Kidney capillary endothelial cell (primary cell): ENCODE measurements around the gene C16orf74.

Experiments used
- DNase-seq: peaks from one replicate; pipeline ENCODE4 v3.0.0-alpha.2; 2018; ENCODE audit warnings: low spot score

Gene C16orf74

GRCh38 chr16:85673529-85674417 lies 77.1 kb downstream of the C16orf74 start:
- no peak for DNase-seq

- no peak for DNase-seq
Observed at GRCh38 chr16:85670840-85671239, 80.1 kb downstream of the C16orf74 start.

- no peak for DNase-seq
Observed at GRCh38 chr16:85668676-85669424, 82.0 kb downstream of the C16orf74 start.

GRCh38 chr16:85667841-85668413 lies 83.0 kb downstream of the C16orf74 start:
- no peak for DNase-seq

- DNase-seq = no peak
Observed at GRCh38 chr16:85667261-85667660, 83.6 kb downstream of the C16orf74 start.

- DNase-seq = no peak
Observed at GRCh38 chr16:85665929-85666328, 85.0 kb downstream of the C16orf74 start.

- no peak for DNase-seq
Observed at GRCh38 chr16:85665373-85665740, 85.5 kb downstream of the C16orf74 start.

GRCh38 chr16:85664580-85665372 lies 86.1 kb downstream of the C16orf74 start:
- no peak for DNase-seq

GRCh38 chr16:85663891-85664321 lies 87.0 kb downstream of the C16orf74 start:
- DNase-seq = no peak

- no peak for DNase-seq
Observed at GRCh38 chr16:85662976-85663830, 87.7 kb downstream of the C16orf74 start.

GRCh38 chr16:85662482-85662812 lies 88.4 kb downstream of the C16orf74 start:
- DNase-seq = no peak

GRCh38 chr16:85661740-85662481 lies 89.0 kb downstream of the C16orf74 start:
- DNase-seq = no peak

GRCh38 chr16:85660843-85661739 lies 89.8 kb downstream of the C16orf74 start:
- DNase-seq = no peak

GRCh38 chr16:85659805-85660511 lies 90.9 kb downstream of the C16orf74 start:
- DNase-seq = peak; percentile 58

GRCh38 chr16:85659336-85659735 lies 91.6 kb downstream of the C16orf74 start:
- no peak for DNase-seq

GRCh38 chr16:85658504-85659326 lies 92.2 kb downstream of the C16orf74 start:
- DNase-seq = no peak

GRCh38 chr16:85657996-85658395 lies 92.9 kb downstream of the C16orf74 start:
- no peak for DNase-seq
